Mesenchymal stem cell (in vitro differentiated cells and primary cell): Measurements from ENCODE around the gene CLEC18A.

Experiments used
- DNase-seq: peaks from one replicate; pipeline ENCODE4 v3.0.0-alpha.2; 2013
- H2AFZ ChIP-seq: one replicate; pipeline ENCODE4 v1.6.1; 2013; ENCODE audit warnings: low read depth, mild to moderate bottlenecking, control low read depth, inconsistent platforms, low read length, moderate library complexity
- H2AK5ac ChIP-seq: 2 replicates; pipeline ENCODE4 v1.6.1; 2013; ENCODE audit warnings: low read length, moderate library complexity, mild to moderate bottlenecking, inconsistent platforms; ENCODE audit not compliant: severe bottlenecking
- H2BK120ac ChIP-seq: one replicate; pipeline ENCODE4 v1.6.1; 2013; ENCODE audit warnings: low read depth, mild to moderate bottlenecking, inconsistent platforms, low read length, moderate library complexity
- H2BK12ac ChIP-seq, 2 experiments: one replicate each; pipeline ENCODE4 v1.6.1; 2013; ENCODE audit warnings: inconsistent platforms in 2 of 2, low read length in 2 of 2, mild to moderate bottlenecking in 2 of 2, moderate library complexity in 2 of 2, control low read depth in 1 of 2
- H2BK15ac ChIP-seq: one replicate; pipeline ENCODE4 v1.6.1; 2013; ENCODE audit warnings: mild to moderate bottlenecking, low read depth, inconsistent platforms; ENCODE audit not compliant: poor library complexity, severe bottlenecking
- H2BK5ac ChIP-seq: 2 replicates; pipeline ENCODE4 v1.6.1; 2013; ENCODE audit warnings: low read depth, mild to moderate bottlenecking, low read length, control low read depth, inconsistent platforms; ENCODE audit not compliant: poor library complexity, severe bottlenecking
- H3K14ac ChIP-seq, 2 experiments: one replicate each; pipeline ENCODE4 v1.6.1; 2013; ENCODE audit warnings: inconsistent platforms in 2 of 2, low read length in 2 of 2, control low read depth in 1 of 2, mild to moderate bottlenecking in 1 of 2, moderate library complexity in 1 of 2
- H3K18ac ChIP-seq, 2 experiments: one replicate each; pipeline ENCODE4 v1.6.1; 2013; ENCODE audit warnings: inconsistent platforms in 2 of 2, low read length in 2 of 2, control low read depth in 1 of 2, low read depth in 1 of 2, mild to moderate bottlenecking in 1 of 2
- H3K23ac ChIP-seq, 2 experiments: one replicate each; pipeline ENCODE4 v1.6.1; 2013; ENCODE audit warnings: inconsistent platforms in 2 of 2, low read length in 2 of 2, mild to moderate bottlenecking in 2 of 2, moderate library complexity in 2 of 2, control low read depth in 1 of 2
- H3K27ac ChIP-seq: 2 replicates; pipeline ENCODE4 v1.5.1; 2013; ENCODE audit warnings: mild to moderate bottlenecking, moderate library complexity, low read length, control low read depth, inconsistent platforms; ENCODE audit not compliant: poor library complexity, severe bottlenecking
- H3K27me3 ChIP-seq, 2 experiments: 2 replicates each; pipeline versions ENCODE4 v1.6.1 to v1.7.0; 2013; ENCODE audit warnings: low read length in 2 of 2, mild to moderate bottlenecking in 2 of 2, moderate library complexity in 2 of 2, control low read depth in 1 of 2, inconsistent platforms in 1 of 2; ENCODE audit not compliant: control insufficient read depth in 1 of 2, insufficient read depth in 1 of 2
- H3K36me3 ChIP-seq, 2 experiments: 2 replicates each; pipeline versions ENCODE4 v1.6.1 to v1.7.0; 2013; ENCODE audit warnings: low read length in 2 of 2, control low read depth in 1 of 2, inconsistent platforms in 1 of 2, low read depth in 1 of 2, mild to moderate bottlenecking in 1 of 2; ENCODE audit not compliant: insufficient read depth in 2 of 2, control insufficient read depth in 1 of 2
- H3K4ac ChIP-seq, 2 experiments: one replicate each; pipeline ENCODE4 v1.6.1; 2013; ENCODE audit warnings: inconsistent platforms in 2 of 2, low read length in 2 of 2, mild to moderate bottlenecking in 2 of 2, moderate library complexity in 2 of 2, control low read depth in 1 of 2, low read depth in 1 of 2
- H3K4me1 ChIP-seq: 2 replicates; pipeline ENCODE4 v1.6.1; 2013; ENCODE audit warnings: low read depth, low read length, control low read depth; ENCODE audit not compliant: control insufficient read depth, insufficient read depth
- H3K4me2 ChIP-seq: 2 replicates; pipeline ENCODE4 v1.6.1; 2013; ENCODE audit warnings: low read length, mild to moderate bottlenecking, inconsistent platforms; ENCODE audit not compliant: poor library complexity, severe bottlenecking
- H3K4me3 ChIP-seq, 2 experiments: 2 replicates each; pipeline versions ENCODE4 v1.5.1 to v1.7.0; 2013; ENCODE audit warnings: low read length in 2 of 2, mild to moderate bottlenecking in 2 of 2, control low read depth in 1 of 2, low read depth in 1 of 2; ENCODE audit not compliant: insufficient read depth in 1 of 2
- H3K79me1 ChIP-seq: replicated peaks from 2 replicates; pipeline ENCODE4 v1.6.1; 2013; ENCODE audit warnings: mild to moderate bottlenecking, control low read depth, low read length, inconsistent platforms; ENCODE audit not compliant: poor library complexity, severe bottlenecking
- H3K9ac ChIP-seq: 2 replicates; pipeline ENCODE4 v1.7.0; 2013; ENCODE audit warnings: mild to moderate bottlenecking, low read length, moderate library complexity
- H3K9me3 ChIP-seq: 2 replicates; pipeline ENCODE4 v1.7.0; 2013; ENCODE audit warnings: mild to moderate bottlenecking, low read length; ENCODE audit not compliant: control insufficient read depth
- H4K8ac ChIP-seq: one replicate; pipeline ENCODE4 v1.6.1; 2013; ENCODE audit warnings: inconsistent platforms, mild to moderate bottlenecking, low read length, moderate library complexity
- H4K91ac ChIP-seq: one replicate; pipeline ENCODE4 v1.6.1; 2013; ENCODE audit warnings: mild to moderate bottlenecking, low read length, inconsistent platforms
- WGBS: methylation state at CpG from one replicate; pipeline ENCODE4 v1.1.7; 2013; ENCODE audit warnings: mixed read lengths; 5-methylcytosine and 5-hydroxymethylcytosine counted together

The CLEC18A gene

DNA sequence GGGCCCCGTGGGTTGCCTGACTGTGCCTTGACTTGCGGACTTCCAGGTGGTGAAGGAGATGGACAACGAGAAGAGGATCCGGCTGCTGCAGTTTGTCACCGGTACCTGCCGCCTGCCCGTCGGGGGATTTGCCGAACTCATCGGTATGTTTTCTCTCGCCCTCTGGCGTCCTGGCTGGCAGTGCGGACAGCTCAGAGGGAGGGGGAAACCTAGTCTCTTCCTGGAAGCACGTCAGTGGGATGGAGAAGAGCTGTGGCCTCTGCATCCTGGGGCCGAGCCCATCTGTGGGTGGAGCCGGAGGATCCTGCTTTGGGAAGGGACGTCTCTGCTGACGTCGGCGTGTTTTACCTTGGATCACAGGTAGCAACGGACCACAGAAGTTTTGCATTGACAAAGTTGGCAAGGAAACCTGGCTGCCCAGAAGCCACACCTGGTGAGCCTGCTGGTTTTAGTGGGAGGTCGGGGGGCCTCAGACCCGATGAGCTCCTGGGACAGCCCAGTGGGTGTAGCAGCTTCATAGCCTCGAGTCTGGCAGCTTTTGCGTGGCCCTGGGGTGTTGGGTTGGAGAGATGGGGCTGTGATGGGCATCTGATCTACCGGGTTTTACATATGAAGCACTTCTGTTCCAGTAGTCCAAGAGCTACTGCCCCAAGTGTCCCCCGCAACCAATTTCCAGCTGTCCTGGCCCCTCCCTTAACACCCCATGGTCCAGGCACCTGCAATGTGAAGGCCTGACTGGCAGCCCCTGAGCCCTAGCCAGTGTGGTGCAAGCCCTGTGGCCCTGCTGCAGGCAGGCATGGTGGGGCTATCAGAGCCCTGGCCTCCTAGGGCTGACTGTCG is 11.9 kb upstream of the CLEC18A start:
- Histone ChIP-seq H3K27me3 (no peaks in the 10 kb centered on the region), H3K4me1 (peaks cover 6% of the 10 kb centered on the region), H3K9ac (no peak overlapping the region), H4K8ac (no peak overlapping the region), H3K4me3 (no peak overlapping the region), H3K9me3 (no peaks in the 10 kb centered on the region), H2BK5ac (no peak overlapping the region), H2BK12ac (no peak overlapping the region), H2BK120ac (no peak overlapping the region), H2BK15ac (no peak overlapping the region), H3K23ac (no peak overlapping the region), H3K36me3 (peaks cover 68 to 78% of the 10 kb centered on the region in 2 experiments), H3K4me2 (no peak overlapping the region), H2AK5ac (no peak overlapping the region), H3K14ac (no peak overlapping the region), H3K27ac (no peak overlapping the region), H3K4ac (no peak overlapping the region), H3K79me1 (no peaks in the 10 kb centered on the region), H3K18ac (no peak overlapping the region), H4K91ac (no peak overlapping the region), H2AFZ (no peak overlapping the region)
- no peak for DNase-seq
- WGBS, result 96% methylated on average over 26 of the region's 28 CpGs

DNA sequence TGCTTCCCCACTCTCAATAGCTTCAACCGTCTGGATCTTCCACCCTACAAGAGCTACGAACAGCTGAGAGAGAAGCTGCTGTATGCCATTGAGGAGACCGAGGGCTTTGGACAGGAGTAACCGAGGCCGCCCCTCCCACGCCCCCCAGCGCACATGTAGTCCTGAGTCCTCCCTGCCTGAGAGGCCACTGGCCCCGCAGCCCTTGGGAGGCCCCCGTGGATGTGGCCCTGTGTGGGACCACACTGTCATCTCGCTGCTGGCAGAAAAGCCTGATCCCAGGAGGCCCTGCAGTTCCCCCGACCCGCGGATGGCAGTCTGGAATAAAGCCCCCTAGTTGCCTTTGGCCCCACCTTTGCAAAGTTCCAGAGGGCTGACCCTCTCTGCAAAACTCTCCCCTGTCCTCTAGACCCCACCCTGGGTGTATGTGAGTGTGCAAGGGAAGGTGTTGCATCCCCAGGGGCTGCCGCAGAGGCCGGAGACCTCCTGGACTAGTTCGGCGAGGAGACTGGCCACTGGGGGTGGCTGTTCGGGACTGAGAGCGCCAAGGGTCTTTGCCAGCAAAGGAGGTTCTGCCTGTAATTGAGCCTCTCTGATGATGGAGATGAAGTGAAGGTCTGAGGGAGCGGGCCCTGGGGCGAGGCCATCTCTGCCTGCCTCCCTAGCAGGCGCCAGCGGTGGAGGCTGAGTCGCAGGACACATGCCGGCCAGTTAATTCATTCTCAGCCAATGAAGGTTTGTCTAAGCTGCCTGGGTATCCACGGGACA is 11.1 kb upstream of the CLEC18A start:
- Histone ChIP-seq H4K8ac (no peak overlapping the region), H3K9ac (no peak overlapping the region), H3K4me2 (no peak overlapping the region), H4K91ac (no peak overlapping the region), H3K4me1 (peaks cover 6% of the 10 kb centered on the region), H2AFZ (no peak overlapping the region), H3K14ac (no peak overlapping the region), H2BK15ac (no peak overlapping the region), H2AK5ac (no peak overlapping the region), H2BK120ac (no peak overlapping the region), H3K4ac (no peak overlapping the region), H3K36me3 (peaks cover 60 to 70% of the 10 kb centered on the region in 2 experiments), H3K18ac (no peak overlapping the region), H3K4me3 (no peak overlapping the region), H3K27me3 (no peaks in the 10 kb centered on the region), H3K23ac (no peak overlapping the region), H2BK12ac (no peak overlapping the region), H2BK5ac (no peak overlapping the region), H3K27ac (no peak overlapping the region), H3K79me1 (no peaks in the 10 kb centered on the region), H3K9me3 (no peaks in the 10 kb centered on the region)
- no peak for DNase-seq
- WGBS, result 96% methylated on average over 23 of the region's 26 CpGs

GRCh38 chr16:69940676-69941075 is 10.5 kb upstream of the CLEC18A start:
- no peak overlapping the region for H3K23ac ChIP-seq
- H3K9ac ChIP-seq, result no peak overlapping the region
- no peak overlapping the region for H2AFZ ChIP-seq
- no peak overlapping the region for H4K91ac ChIP-seq
- H3K27me3 ChIP-seq, result no peaks in the 10 kb centered on the region
- no peaks in the 10 kb centered on the region for H3K9me3 ChIP-seq
- no peak overlapping the region for H3K27ac ChIP-seq
- peaks cover 6% of the 10 kb centered on the region for H3K4me1 ChIP-seq
- no peak overlapping the region for H2BK120ac ChIP-seq
- no peak overlapping the region for H3K18ac ChIP-seq
- H2BK15ac ChIP-seq, result no peak overlapping the region
- WGBS, result 98% methylated on average over 13 of the region's 13 CpGs
- no peak for DNase-seq
- no peak overlapping the region for H3K14ac ChIP-seq
- H2BK5ac ChIP-seq, result no peak overlapping the region
- no peak overlapping the region for H3K4me2 ChIP-seq
- H4K8ac ChIP-seq, result no peak overlapping the region
- H3K4ac ChIP-seq, result no peak overlapping the region
- H3K36me3 ChIP-seq, result peaks cover 54 to 64% of the 10 kb centered on the region in 2 experiments
- no peak overlapping the region for H2AK5ac ChIP-seq
- no peaks in the 10 kb centered on the region for H3K79me1 ChIP-seq
- H3K4me3 ChIP-seq, result no peak overlapping the region
- no peak overlapping the region for H2BK12ac ChIP-seq
